Esophagus muscularis mucosa (tissue), 4 donors: ENCODE results near the gene RPL21. TPM values are rescaled to one million over a fixed set of nuclear protein-coding genes. Genes with fewer than 3 reads are reported as not detected.

Source experiments
- DNase-seq: peaks from one replicate; pipeline ENCODE4 v3.0.0-alpha.2; 2017; ENCODE audit errors: extremely low spot score
- H3K27ac ChIP-seq, 4 donors: fragments of 200-600 bp; sonication (generic); replicated peaks in 1 of 4; 1 replicate in 3 of 4; 2 replicates in 1 of 4; pipeline ENCODE4 v1.5.1; 2016 to 2019; ENCODE audit warnings: mild to moderate bottlenecking in 1 of 4
- H3K27me3 ChIP-seq, 4 donors: fragments of 200-600 bp; sonication (generic); one replicate each; pipeline versions ENCODE4 v1.5.1 to v1.6.0; 2016 to 2019
- H3K36me3 ChIP-seq, 4 donors: fragments of 200-600 bp; sonication (generic); one replicate each; pipeline ENCODE4 v1.5.1; 2016 to 2019
- H3K4me1 ChIP-seq, 4 donors: fragments of 200-600 bp; sonication (generic); one replicate each; pipeline ENCODE4 v1.5.1; 2016 to 2019
- H3K4me3 ChIP-seq, 4 donors: fragments of 200-600 bp; sonication (generic); 1 replicate in 2 of 4; 2 replicates in 2 of 4; pipeline ENCODE4 v1.5.1; 2016 to 2019; ENCODE audit warnings: mild to moderate bottlenecking in 4 of 4, moderate library complexity in 1 of 4
- H3K9me3 ChIP-seq, 4 donors: fragments of 200-600 bp; sonication (generic); 1 replicate in 3 of 4; 2 replicates in 1 of 4; pipeline ENCODE4 v1.5.1; 2016 to 2019
- CTCF ChIP-seq, 3 experiments: fragments of 200-600 bp in 2 of 3; fragments of 450-650 bp in 1 of 3; sonication (generic) in 2 of 3; IDR thresholded peaks; one replicate each; pipeline ENCODE4 v1.5.1; 2017 to 2019; ENCODE audit warnings: antibody characterized with exemption in 3 of 3, mild to moderate bottlenecking in 2 of 3, moderate library complexity in 1 of 3
- EP300 ChIP-seq: sonication (generic); formaldehyde crosslinking; IDR thresholded peaks from one replicate; pipeline ENCODE4 v1.6.1; 2017; ENCODE audit warnings: antibody characterized with exemption
- POLR2A ChIP-seq: fragments of 450-650 bp; IDR thresholded peaks from one replicate; pipeline ENCODE4 v1.6.1; 2017; ENCODE audit warnings: antibody characterized with exemption, moderate library complexity, mild to moderate bottlenecking, low read depth
- POLR2AphosphoS5 ChIP-seq, 2 donors: sonication (generic); formaldehyde crosslinking; IDR thresholded peaks; one replicate each; pipeline ENCODE4 v1.6.1; 2017; ENCODE audit warnings: antibody characterized with exemption in 2 of 2
- WGBS: methylation state at CpG from one replicate; pipeline ENCODE4 v1.1.5; 2018; 5-methylcytosine and 5-hydroxymethylcytosine counted together
- intact Hi-C: fragments of 100-400 bp; cut with DNase I; formaldehyde crosslinking; loops from one replicate; pipeline ENCODE4 v1.15.1; 2023
- total RNA-seq, 4 donors: library from RNA; depleted of rRNA; stranded (reverse); fragments of >200 nt; gene quantifications; one replicate each; pipeline versions ENCODE4 v1.1.0 to v1.2.1, GENCODE V29; 2016

The RPL21 gene
- 1,000 to 10,000 TPM in 2 of 4 donors, 100 to 1,000 TPM in 2; 432 to 1,374 (median 1,046) TPM for total RNA-seq

- no peaks in the 10 kb centered on the region for H3K27me3 ChIP-seq
- peaks cover 13 to 28% (median 21%) of the 10 kb centered on the region in 4 donors for H3K36me3 ChIP-seq
- peak; percentile 99 for DNase-seq
- no peaks in the 10 kb centered on the region for H3K9me3 ChIP-seq
- H3K4me3 ChIP-seq, result peak within 1 kb of the TSS; percentile 75 to 86 (median 80)
- intact Hi-C loops, result loop anchor here (5.0 kb wide), 2 partner anchors 79 to 106 kb away; partner anchors contain the start of gene USP12
- H3K27ac ChIP-seq, result peak within 1 kb of the TSS; percentile 90 to 96 (median 95)
- WGBS, result under 1% methylated on average over 59 of the region's 69 CpGs
- H3K4me1 ChIP-seq, result peaks cover 34 to 52% (median 46%) of the 10 kb centered on the region in 4 donors
- peak; percentile 86 for TF ChIP-seq POLR2A
- TF ChIP-seq POLR2AphosphoS5 (IDR thresholded peaks at IDR 0.05), result peak; percentile 94 to 98
- TF ChIP-seq CTCF (IDR thresholded peaks at IDR 0.05), result no peak
- TF ChIP-seq EP300, result peak; percentile 83
These were observed at the start of gene RPL21 for GRCh38 chr13:27251166-27252091. Gene RPL21, plus strand, starts transcription at chr13:27251558. Its CDS starts 2,219 bp downstream, at chr13:27253777.

- no peaks in the 10 kb centered on the region for H3K9me3 ChIP-seq
These were observed 49.7 kb upstream of the RPL21 start for GRCh38 chr13:27201661-27202060.

DNA sequence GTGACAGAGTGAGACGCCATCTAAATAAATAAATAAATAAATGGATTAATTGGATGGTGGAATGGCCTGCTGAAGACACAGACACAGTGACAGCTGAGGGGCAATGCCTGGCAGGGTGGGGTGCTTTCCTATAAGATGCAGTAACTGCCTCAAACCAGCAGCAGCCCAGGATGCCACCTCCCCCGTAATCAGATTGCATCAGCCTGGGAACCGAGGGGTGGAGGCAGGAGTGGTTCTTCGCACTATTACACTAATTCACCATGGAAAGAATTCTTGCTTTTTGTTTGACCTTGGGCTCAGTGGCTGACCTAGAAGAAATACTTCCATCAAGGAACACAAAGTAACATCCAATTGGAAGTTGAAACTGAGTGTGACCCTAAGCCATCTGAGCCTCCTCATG lies 48.2 kb upstream of the RPL21 start:
- Histone ChIP-seq H3K4me1 (no peaks in the 10 kb centered on the region), H3K36me3 (no peaks in the 10 kb centered on the region), H3K27me3 (no peaks in the 10 kb centered on the region), H3K27ac (no peak overlapping the region), H3K9me3 (no peaks in the 10 kb centered on the region), H3K4me3 (no peak overlapping the region)
- intact Hi-C loops, result no loop called here
- TF ChIP-seq EP300 (no peak), CTCF (IDR thresholded peaks at IDR 0.05) (no peak), POLR2AphosphoS5 (IDR thresholded peaks at IDR 0.05) (no peak), POLR2A (no peak)
- WGBS, result 81% methylated on average over 4 of the region's 4 CpGs
- DNase-seq, result no peak

More at GRCh38 chr13:27201661-27202060, 49.7 kb upstream of the RPL21 start:
- H3K4me3 ChIP-seq, result no peak overlapping the region
- no peak for DNase-seq
- no peaks in the 10 kb centered on the region for H3K27me3 ChIP-seq
- H3K36me3 ChIP-seq, result no peaks in the 10 kb centered on the region
- no peak overlapping the region for H3K27ac ChIP-seq
- no peaks in the 10 kb centered on the region for H3K4me1 ChIP-seq
- intact Hi-C loops, result no loop called here
- 75% methylated on average over 1 of the region's 1 CpG for WGBS
- TF ChIP-seq POLR2A (no peak), EP300 (no peak), POLR2AphosphoS5 (IDR thresholded peaks at IDR 0.05) (no peak), CTCF (IDR thresholded peaks at IDR 0.05) (no peak)

DNA sequence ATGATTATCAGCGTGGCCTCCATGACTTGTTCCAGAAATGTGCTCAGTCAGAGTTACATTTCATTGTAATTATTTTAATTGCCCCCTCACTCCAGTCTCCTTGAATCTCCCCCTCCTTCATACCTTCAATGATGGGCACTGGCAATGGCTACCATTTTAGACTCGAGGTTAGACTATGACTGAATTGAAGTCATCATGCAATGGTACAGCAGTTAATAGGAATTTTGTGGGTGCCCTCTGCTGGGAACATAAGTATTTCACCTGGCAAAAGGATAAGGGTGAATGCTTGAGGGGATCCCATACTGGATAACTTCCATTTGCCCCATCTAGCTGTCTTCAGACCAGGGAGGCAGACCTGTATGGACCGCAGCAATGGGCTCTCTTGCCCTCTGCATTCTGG lies 47.5 kb upstream of the RPL21 start:
- peaks cover 0 to 3% (median 1%) of the 10 kb centered on the region in 4 donors for H3K9me3 ChIP-seq
- TF ChIP-seq POLR2AphosphoS5 (IDR thresholded peaks at IDR 0.05) (no peak), EP300 (no peak), CTCF (IDR thresholded peaks at IDR 0.05) (peak in 2 of 3 experiments; percentile 31 to 36), POLR2A (no peak)
- H3K4me1 ChIP-seq, result no peaks in the 10 kb centered on the region
- no peak for DNase-seq
- intact Hi-C loops, result no loop called here
- H3K36me3 ChIP-seq, result no peaks in the 10 kb centered on the region
- 71% methylated on average over 3 of the region's 3 CpGs for WGBS
- H3K27me3 ChIP-seq, result no peaks in the 10 kb centered on the region
- no peak overlapping the region for H3K4me3 ChIP-seq
- no peak overlapping the region for H3K27ac ChIP-seq
